ENCODE results near the gene PIGR.

Gene PIGR

DNA sequence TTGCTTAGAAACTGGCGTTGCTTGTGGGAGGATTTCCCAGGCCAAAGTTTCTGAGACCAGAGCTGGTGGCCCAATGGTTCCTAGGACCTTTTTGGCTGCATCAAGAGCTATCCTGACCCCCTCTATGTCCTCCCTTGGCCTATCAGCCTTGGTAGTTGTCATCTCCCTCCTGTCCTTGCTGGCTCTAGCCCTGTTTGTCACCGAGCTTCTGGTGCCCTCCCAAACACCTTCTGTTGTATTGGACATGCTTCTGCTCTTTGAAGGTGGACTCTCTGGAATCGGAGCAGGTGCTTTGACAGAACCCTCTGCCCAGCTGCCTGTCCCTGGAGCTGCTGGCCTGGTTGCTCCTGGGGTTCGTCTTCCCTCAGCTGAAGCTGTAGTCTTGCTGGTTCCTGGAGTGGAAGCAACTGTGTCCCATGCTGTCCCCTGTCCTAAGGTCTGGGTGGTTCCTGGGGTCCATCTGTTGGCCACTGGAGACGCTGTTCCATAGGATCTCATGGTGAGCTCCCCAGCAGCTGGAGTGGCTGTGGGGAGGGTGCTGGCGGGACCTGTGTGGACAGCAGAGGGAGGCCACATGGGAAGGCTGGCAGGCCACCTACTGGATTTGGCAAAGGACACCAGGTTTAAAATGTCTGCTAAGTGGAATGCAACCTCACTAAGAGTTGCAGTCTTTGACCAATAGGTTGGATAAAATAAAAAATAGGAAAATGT lies 14.6 kb upstream of the PIGR start:
- no peak for DNase-seq (ENCODE audit: low read depth)

DNA sequence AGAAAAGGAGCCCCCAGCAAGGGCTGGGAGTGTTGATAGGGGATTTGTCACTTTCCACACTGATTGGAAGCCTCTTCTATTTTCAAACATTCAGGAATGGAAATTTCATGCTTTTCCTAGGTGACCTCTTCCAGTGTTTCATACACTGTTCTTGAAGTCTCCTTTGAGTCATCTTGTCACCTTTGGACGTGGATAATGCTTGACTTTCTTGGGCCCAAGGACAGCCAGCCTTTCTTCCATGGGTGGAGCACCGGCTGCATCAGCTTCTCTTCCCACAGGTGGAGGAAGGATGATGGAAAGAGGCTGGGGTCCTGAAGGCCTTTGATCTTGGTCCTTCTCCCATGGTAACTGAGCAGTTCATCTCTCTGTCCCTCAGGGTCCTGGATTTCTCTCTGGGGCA lies 11.9 kb upstream of the PIGR start:
- DNase-seq (ENCODE audit: low read depth) = no peak

DNA sequence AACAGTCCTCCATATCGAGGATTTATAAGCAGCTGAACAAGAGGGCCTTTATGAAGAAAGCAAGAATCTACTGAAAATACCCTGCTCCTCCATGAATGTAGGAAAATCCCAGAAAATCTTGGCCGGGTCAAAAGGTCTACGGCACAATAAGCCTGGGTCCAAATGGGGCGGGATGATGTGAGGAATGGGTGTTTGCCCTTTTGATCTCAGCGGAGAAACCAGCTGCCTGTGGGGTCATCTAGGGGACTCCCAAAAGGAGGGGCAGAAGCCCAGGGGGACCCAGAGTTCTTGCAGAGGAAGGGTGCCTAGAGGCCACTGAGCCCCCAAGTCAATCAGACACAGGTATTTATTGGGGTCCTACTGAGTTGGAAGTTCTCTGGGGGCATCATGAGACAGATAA lies 11.4 kb upstream of the PIGR start:
- DNase-seq (ENCODE audit: low read depth) = no peak

DNA sequence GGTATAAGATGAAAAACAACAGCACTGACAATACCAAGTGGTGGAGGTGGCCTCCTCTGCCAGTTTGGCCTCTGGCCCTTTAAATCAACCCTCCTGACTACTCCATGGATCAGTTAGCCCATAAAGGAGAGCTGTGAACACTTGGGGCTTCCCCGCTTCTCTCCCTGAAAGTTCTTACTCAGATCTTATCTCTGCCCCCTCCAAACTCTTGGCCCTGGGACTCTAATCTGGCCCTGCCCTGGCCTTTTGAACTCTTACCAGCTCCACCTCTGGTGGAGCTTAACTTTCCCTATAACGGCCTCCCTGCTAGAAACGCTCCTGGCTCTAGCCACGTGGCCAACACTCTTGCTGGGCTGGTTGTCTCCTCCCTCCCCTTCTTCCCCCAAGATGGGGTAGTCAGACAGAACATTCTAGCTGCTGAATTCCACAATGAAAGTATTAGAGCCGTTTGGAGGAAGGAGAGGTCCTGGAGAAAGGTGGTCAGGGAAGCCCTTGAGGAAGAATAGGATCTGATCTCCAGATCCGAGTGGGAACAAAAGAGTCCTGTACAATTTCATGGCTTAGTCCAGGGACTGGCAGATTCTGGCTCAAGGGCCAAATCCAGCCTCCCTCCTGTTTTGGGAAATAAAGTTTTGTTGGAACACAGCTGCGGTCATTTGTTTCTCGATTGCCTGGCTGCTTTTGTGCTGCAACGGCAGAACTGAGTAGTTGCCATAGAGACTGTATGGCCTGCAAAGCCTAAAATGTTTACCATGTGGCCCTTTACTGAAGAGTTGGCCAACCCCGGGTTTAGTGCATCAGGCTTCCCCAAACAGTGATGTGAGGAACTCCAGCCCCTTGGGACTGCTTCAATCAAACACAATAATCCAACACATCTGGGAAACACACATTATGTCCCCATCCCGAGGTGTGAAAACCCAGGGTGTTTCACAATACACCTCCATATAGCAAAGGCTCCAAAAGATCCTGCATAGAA lies 9.5 kb upstream of the PIGR start:
- no peak for DNase-seq (ENCODE audit: low read depth)

GRCh38 chr1:206954459-206955342 lies 8.4 kb upstream of the PIGR start:
- DNase-seq (ENCODE audit: low read depth) = no peak

- DNase-seq (ENCODE audit: low read depth) = no peak
Measured at GRCh38 chr1:206953626-206954025, 7.4 kb upstream of the PIGR start.

DNA sequence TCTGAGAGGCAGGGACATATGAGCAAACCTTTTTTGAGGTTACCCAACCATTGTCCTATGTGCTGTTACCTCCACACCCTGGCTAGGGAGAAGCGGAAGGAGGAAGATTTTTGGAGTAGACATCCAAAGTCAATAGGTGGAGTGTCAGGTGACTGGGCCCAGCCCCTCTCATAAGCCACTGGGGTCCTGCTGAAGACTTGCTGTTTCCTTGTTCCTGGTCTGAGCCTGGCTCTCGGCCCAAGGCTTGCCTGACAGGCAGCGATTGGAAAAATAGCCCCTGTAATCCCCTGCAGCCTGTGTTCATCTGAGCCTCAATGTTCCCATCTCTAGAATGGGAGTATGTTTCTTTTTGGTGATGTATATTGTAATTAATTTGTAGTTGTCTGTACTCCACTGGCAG lies 6.9 kb upstream of the PIGR start:
- no peak for DNase-seq (ENCODE audit: low read depth)

- DNase-seq (ENCODE audit: low read depth) = no peak
Measured at GRCh38 chr1:206952171-206952570, 5.9 kb upstream of the PIGR start.

DNA sequence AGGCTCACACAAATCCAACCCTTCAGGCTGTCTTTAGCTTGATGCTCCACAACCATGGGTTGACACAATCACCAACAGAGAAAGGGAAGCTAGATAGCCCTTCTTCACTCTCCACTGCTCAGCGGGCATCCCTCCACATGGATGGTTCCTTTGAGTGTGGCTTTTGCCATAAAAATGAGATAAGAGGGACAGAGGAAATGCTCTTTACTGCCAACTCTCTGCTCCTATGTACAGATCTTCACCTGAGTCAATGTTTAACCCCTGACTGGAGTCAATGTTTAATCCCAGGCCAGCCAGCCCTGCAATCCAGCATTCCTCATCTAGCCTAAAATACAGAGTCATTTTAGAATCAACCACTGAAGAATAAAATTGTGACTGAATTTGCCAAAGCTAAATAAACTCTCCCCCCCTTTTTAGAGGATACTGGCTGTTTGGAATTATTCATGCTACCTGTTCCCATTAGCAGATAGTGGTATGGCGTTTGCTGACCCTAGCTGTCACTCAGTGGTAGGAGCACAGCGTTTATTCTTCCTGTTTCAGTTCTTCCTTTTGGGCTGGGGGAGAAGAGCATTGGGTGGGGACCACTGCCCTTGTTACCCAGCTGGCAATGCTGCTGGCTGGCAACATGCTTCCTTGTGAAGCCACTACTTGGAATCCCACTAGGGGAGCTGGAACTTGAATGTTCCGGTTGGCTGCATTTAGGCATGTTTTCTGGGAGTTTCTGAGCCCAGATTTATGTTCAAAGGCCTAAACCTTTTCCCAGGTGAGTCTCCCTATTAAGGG lies 5.2 kb upstream of the PIGR start:
- DNase-seq (ENCODE audit: low read depth) = no peak

DNA sequence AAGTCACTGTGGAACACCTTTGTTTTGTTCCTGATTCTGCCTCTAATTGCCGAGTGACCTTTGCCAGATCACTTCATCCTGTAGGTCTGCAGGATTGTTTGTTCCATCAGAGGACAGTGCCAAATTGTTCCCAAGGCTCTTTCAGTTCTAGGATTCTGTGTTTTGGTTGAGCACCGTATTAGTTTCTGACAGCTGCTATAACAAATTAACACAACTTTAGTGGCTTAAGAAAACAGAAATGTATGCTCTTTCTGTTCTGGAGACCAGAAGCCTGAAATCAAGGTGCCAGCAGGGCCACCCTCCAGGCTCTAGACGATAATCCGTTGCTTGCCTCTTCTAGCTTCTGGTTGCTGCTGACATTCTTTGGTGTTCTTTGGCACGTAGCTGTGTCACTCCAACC lies 3.4 kb upstream of the PIGR start:
- DNase-seq (ENCODE audit: low read depth) = no peak

- DNase-seq (ENCODE audit: low read depth) = no peak
Measured at GRCh38 chr1:206949208-206949607, 2.9 kb upstream of the PIGR start.

GRCh38 chr1:206947255-206947654 lies 989 bp upstream of the PIGR start:
- no peak for DNase-seq (ENCODE audit: low read depth)

DNA sequence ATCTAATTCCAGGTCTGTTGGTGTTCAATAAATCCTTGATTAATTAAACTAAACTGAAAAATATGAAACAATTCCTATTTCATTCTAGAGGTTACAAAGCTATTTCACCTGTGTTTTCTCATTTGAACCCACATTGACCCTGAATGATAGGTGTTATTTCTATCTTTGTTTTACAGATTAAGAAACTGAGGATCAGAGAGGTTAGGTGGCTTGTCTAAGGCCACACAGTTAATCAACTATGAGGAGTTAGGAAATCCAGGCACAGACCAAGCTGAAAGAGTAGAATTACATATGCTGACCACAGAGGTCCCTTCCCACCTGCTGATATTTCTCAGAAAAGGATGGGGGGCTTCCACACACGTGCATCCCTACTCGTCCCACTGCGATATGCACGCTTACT lies 487 bp downstream of the PIGR start:
- DNase-seq (ENCODE audit: low read depth) = no peak

DNA sequence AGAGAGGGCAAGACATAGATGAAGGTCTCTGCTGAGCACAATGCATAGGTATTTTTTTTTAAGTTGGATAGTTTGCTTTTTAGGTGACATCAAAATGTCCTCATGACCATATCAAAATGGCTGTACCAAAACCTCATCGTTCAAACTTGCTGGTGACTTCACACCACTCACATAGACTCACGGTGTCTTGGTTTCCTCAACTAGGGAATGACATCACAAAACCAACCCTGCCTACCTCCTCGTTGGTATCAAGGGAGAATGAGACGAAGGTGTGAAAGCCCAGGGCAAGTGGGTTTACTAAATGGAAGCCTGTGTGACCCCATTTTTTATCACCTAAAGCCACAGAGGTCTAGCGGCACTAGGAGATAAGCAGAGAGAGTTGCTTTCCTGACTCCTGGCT lies 1.6 kb downstream of the PIGR start:
- DNase-seq (ENCODE audit: low read depth) = no peak

DNA sequence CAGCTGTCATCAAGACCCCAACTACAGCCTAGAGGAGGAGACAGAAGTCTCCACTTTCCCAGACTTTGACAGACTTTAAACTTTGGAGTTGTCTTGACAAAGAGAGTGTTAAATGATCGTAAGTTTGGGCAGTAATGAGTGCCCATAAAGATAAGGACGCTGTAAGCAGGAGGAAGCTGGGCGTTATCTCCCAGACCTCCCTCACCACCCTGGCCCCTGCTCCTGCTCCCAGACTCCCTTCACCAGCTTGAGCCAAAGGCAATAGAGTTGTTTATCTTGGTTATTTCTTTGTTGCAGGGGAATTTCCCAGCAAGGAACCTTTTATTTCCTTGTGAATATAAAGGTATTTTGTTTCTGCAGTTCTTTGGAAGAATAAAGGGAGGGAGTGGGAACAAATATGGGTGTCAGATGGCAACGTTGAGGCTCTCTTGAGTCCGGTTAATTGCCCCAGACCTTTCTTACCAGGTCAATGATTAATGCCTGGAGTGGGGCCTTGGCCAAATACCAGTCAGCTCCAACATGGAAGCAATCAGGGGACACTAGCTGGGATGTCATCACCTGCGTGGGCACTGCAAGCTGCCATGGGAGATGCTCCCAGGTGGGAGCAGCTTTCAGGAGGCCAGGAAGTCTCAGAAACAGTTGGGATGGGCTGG lies 4.4 kb downstream of the PIGR start:
- no peak for DNase-seq (ENCODE audit: low read depth)

DNA sequence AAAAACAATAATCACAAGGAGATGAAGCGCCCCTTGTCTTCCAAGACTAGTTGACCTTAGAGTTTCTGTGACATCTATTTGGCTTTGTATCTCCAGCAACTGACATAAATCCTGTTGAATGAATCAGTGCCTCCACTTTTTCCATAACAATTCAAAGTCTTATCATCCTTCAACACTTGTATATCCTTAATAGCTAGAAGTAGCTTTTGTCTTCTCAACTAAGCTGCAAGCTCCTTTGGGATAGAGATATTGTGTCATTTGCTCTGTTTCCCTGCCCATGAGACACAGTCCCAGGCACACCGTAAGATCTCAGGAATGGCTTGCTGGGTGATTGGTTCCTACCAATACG lies 5.7 kb downstream of the PIGR start:
- DNase-seq (ENCODE audit: low read depth) = no peak

GRCh38 chr1:206939841-206940587 lies 6.3 kb downstream of the PIGR start:
- DNase-seq (ENCODE audit: low read depth) = no peak

- no peak for DNase-seq (ENCODE audit: low read depth)
Measured at GRCh38 chr1:206939131-206939530, 7.1 kb downstream of the PIGR start.

DNA sequence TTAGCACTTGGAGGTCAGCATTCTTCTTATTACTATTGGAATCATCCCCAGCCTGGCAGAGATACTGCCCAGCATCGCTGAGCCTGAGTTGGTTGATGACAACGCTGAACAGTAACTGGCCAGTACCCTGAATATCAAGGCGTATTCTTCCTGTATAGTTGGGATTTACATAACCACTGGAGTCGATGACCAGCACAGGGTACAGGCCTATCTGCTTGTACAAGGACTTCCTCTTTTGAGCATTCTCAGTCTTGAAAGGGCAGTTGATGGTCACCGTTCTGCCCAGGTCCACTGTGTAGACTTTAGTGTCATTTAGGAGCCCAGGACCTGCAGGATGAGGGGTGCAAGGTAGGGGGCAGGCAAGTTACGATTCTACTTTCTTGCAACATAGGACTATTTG lies 8.8 kb downstream of the PIGR start:
- no peak for DNase-seq (ENCODE audit: low read depth)

DNA sequence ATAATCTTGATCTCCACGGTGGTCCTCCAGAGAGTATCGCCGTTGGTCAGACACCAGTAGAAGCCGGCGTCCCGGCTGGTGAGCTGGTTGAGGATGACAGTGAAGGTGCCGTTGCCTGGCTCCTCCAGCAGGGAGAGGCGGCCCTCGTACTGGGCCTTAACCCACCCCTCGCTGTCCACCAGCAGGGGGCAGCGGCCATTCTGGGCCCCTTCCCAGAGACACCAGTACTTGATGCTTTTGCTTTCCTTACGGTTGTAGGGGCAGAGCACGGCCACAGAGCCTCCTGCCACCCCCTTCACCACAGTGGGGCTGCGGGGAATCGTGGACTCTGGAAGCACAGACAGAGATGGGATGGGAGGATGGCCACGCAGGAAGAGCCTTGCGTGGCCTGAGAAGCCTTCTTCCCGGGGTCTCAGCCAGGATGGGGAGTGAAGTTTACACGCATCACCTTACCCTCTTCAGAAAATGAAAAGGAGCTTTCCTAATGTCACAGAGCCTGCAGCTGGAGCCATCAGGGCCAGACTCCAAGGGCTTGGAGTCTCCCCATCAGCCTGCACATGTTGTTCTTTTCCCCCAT lies 10.7 kb downstream of the PIGR start:
- peak; percentile 38 for DNase-seq (ENCODE audit: low read depth)
